ENCODE results near the gene PGBD5.

Gene PGBD5

GRCh38 chr1:230345139-230345885 is 80.8 kb downstream of the PGBD5 start:
- DNase-seq, result no peak

GRCh38 chr1:230342699-230343098 is 83.4 kb downstream of the PGBD5 start:
- DNase-seq, result no peak

- no peak for DNase-seq
These were observed 84.1 kb downstream of the PGBD5 start for GRCh38 chr1:230342019-230342418.

- no peak for DNase-seq
These were observed 85.0 kb downstream of the PGBD5 start for GRCh38 chr1:230341162-230341546.

- no peak for DNase-seq
These were observed 85.5 kb downstream of the PGBD5 start for GRCh38 chr1:230340526-230341161.

GRCh38 chr1:230339033-230339432 is 87.1 kb downstream of the PGBD5 start:
- no peak for DNase-seq

- no peak for DNase-seq
These were observed 88.9 kb downstream of the PGBD5 start for GRCh38 chr1:230337266-230337665.

GRCh38 chr1:230335861-230336522 is 90.1 kb downstream of the PGBD5 start:
- DNase-seq, result no peak

GRCh38 chr1:230334447-230334837 is 91.7 kb downstream of the PGBD5 start:
- no peak for DNase-seq

- DNase-seq, result no peak
These were observed 92.3 kb downstream of the PGBD5 start for GRCh38 chr1:230333590-230334446.

GRCh38 chr1:230332575-230333066 is 93.5 kb downstream of the PGBD5 start:
- DNase-seq, result no peak

GRCh38 chr1:230332061-230332460 is 94.1 kb downstream of the PGBD5 start:
- DNase-seq, result no peak

GRCh38 chr1:230330157-230330556 is 96.0 kb downstream of the PGBD5 start:
- DNase-seq, result no peak

GRCh38 chr1:230328342-230329015 is 97.7 kb downstream of the PGBD5 start:
- DNase-seq, result no peak

GRCh38 chr1:230327892-230328284 is 98.2 kb downstream of the PGBD5 start:
- DNase-seq, result no peak

GRCh38 chr1:230326971-230327891 is 98.9 kb downstream of the PGBD5 start:
- no peak for DNase-seq

GRCh38 chr1:230323686-230324085 is 102.4 kb downstream of the PGBD5 start:
- no peak for DNase-seq

GRCh38 chr1:230322967-230323547 is 103.1 kb downstream of the PGBD5 start:
- no peak for DNase-seq

GRCh38 chr1:230322421-230322756 is 103.7 kb downstream of the PGBD5 start:
- no peak for DNase-seq

GRCh38 chr1:230321741-230322420 is 104.3 kb downstream of the PGBD5 start:
- DNase-seq, result no peak
